DMS79 treated with DMSO at 0.1 percent for 48 hours (cell line): Measurements from ENCODE around the gene MRGPRG.

Experiments
- DNase-seq: peaks from one replicate; lab custom pipeline; 2025; lab: John Stamatoyannopoulos, UW

MRGPRG gene

GRCh38 chr11:3225826-3226750 is 7.5 kb upstream of the MRGPRG start:
- no peak for DNase-seq

GRCh38 chr11:3225159-3225758 is 6.6 kb upstream of the MRGPRG start:
- DNase-seq = no peak

- DNase-seq = no peak
These were observed 5.9 kb upstream of the MRGPRG start for GRCh38 chr11:3224401-3225057.

GRCh38 chr11:3223932-3224381 is 5.3 kb upstream of the MRGPRG start:
- DNase-seq = no peak

DNA sequence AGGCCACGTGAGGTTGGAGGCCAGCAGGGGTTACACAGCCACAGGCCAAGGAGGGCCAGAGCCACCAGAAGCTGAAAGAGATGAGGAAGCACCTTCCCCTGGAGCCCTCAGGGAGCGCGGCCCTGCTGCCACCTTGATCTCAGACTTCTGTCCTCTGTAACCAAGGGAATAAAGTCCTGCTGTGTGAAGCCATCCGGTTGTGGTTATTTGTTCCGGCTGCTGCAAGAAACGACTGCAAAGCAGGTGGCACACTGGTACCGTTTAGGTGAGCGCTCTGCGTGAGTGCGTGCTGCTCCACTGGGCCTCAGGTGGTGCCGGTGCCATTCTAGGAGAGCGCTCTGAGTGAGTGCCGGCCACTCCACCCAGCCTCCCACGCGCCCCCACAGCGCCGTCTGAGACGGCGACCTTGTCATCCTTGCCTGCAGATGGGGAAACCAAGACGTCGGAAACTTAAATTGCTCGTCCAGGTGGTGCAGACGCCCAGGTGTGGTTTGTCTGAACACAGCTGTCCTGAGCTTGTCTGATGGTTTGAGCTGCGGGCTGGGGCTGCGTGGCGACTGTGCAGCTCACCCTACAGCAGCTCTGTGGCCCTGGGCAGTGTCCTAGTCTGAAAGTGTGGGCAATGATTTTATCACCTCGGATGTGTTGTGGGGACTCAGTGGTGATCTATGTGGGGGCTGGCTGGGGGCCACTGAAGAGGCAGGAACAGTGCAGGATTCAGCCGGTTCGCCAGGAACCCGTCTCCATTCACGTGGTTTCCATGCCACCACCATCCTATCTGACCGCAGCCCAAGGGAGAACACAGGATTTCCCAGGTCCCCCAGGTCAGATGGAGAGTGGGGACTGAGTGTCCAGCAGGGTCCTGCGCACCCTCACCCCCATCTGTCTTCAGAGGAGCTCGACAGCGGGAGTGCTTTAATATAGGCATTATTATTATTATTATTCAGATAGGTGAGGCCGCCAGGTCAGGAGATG is 4.6 kb upstream of the MRGPRG start:
- peak; percentile 25 for DNase-seq

GRCh38 chr11:3222003-3222855 is 3.6 kb upstream of the MRGPRG start:
- no peak for DNase-seq

DNA sequence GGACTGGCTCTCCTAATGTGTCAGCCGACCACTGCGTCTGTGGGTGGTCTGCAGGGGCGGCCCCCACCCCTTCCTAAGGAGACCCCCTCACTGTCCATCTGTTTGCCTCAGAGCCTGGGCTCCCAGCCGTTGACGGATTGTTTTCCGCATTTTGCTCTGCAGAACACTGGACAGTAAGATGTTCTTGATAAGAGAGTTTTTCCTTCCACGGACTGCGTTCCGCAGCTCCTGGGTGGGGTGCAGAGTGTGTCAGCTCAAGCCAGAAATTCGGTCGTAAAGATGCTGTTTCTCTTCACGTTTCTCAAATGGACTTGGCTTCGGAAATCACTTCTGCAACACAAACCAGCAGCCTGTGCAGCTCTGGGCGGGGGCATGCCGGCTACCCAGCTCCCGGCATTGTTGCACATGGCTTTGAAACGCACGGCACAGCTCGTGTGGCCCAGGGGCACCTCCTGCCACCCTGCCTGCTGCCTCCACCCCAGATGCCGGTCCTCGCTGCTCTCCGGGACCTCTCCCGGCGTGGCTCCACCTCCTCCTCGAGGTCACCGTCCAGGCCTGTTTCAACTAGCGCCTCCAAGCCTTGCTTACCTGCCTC is 2.9 kb upstream of the MRGPRG start:
- no peak for DNase-seq

DNA sequence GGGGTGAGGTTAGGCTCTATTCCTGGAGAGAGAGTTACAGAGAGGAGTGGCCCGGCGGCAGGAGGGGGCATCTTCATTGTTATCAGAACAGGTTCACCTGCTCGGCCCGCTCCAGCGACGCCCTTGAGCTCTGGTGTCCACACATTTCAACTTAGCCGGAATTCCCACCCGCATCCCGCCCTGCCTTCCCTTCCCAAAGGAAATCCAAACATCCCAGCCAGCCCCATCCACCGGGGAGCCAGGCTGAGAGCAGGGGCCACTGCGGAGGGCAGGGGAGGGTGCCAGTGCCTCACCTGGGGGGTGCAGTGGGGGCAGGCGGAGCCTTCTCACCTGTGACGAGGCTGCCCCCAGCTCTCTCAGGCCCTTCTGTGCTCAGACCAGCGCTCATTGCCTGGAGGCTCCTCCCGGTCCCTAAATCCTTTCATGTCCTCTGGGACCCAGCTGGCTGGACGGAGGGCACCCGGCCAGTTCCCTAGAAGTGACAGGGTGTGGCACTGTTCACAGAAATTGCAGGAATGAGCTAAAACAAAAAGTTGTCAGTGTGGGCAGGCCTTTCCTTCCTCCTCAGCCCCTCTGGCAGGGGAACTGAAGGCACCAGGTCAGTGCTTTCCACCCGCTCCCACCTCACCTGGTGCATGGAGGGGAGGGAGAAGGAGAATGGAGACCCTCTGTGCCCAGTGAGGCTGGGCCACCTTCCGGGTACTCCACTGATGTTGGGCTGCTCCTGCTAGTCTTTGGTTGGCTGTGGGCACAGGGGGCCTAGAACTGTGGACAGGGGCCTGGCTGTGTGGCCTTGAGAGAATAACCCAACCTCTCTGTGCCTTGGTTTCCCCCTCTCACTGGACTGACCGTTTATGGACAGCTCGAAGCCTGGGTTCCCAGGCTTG is 2.2 kb upstream of the MRGPRG start:
- no peak for DNase-seq

GRCh38 chr11:3220101-3220500 is 1.5 kb upstream of the MRGPRG start:
- DNase-seq = no peak

DNA sequence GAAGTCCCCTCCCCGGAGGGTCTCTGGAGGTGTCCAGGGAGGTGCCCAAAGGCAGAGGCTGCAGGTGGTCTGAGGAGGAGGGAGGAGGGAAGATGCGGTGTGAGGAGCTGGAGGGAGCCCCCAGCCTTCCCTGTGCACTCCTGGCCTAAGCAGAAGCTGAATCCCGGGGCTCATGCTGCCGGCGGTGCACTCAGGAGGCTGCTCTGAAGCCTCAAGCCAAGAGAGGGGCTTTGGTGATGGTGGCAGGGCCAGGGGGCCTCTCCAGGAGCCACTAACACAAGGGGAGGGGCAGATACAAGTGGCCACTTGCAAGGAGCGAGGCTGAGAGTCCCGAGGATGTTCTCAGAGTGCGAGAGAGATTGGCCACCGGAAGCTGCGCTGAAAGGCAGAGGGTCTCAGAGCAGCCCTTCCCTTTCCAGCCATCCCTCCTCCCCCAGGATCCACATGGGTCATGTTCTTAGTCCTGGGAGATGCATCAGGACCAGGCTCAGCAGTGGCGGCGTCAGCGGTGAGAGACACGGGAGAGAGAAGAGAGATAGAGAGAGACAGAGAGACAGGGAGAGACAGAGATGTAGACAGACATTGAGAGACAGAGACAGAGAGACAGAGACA is 774 bp upstream of the MRGPRG start:
- DNase-seq = no peak

DNA sequence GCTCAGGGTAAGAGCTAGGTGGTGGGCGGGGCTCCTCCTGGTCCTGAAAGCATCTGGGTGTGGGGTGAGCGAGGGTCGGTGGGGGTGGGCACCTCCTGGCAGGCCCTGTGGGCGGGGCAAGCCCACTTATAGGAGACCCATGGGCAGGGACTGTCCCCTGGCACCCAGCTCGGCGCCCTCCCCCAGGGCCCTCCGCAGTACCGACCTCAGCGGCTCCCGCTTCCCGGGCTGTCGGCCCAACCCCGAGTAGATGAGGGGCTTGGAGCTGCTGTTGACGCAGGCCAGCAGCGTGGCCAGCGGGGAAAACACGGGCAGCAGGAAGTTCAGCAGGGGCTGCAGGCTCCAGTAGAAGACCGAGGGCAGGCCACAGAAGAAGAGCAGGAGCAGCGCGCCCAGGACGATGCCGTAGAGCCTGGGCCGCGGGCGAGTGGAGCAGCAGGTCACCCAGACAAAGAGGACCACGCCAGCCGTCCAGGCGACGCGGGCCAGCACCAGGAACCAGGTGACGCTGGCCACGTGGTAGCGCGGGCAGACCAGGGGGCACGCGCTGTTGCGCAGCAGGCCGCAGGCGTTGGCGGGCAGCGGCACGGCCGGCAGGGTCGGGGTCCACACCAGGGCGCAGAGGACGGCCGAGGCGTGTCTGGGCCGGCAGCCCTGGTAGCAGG is 663 bp downstream of the MRGPRG start:
- DNase-seq = no peak

DNA sequence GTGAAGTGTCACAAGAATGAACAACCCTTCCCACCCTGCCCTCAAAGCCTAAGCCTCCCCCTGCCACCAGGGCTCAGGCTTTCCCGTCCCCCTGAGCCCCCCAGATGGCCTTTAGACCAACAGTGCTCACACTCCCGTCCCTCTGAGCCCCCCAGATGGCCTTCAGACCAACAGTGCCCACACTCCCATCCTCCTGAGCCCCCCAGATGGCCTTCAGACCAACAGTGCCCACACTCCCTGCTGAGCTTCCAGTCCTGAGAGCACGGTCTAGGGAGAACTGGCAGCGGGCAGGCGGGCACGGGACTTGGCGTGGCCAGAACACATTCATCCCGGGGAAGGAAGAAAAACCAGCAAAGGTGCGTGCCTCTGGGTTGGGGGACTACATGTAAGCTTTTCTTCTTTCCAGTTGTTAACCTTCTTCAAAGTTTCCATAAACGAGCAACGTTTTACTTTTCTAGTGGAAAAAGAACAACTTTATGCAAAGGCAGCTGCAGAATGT is 2.5 kb downstream of the MRGPRG start:
- no peak for DNase-seq

- DNase-seq = no peak
These were observed 3.1 kb downstream of the MRGPRG start for GRCh38 chr11:3215346-3216026.

GRCh38 chr11:3214420-3214699 is 4.3 kb downstream of the MRGPRG start:
- DNase-seq = no peak

GRCh38 chr11:3213659-3214419 is 4.8 kb downstream of the MRGPRG start:
- no peak for DNase-seq

DNA sequence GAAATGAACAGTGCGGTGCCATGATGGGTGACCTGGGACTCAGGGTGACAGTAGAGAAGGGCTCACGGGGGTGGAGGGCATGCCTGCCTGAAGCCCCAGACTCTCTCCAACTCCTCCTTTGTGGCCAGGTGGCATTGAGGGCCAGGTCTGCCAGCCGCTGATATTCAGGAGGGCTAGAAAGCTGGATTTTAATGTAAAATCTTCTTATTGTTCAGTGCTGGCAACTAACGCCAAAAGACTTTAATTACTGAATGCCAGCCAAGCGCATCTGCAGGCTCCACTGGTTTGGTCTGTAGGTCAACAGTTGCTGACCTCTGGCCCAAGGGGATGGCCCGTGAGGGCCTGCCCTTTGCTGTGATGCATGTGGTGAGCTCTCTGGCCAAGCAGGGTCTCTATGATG is 10.3 kb downstream of the MRGPRG start:
- no peak for DNase-seq
